HepG2 (cell line): ENCODE measurements around the gene TTC6. TPM values are rescaled to one million over a fixed set of nuclear protein-coding genes. Genes with fewer than 3 reads are reported as not detected.
A peak's percentile ranks its signal among the peaks of the same experiment; 100 is the strongest.

Source experiments
- ATAC-seq: fragments of 200-7000 bp; cut with Tn5 transposase; 3 replicates; pipeline ENCODE4 v1.9.1; 2020; ENCODE audit warnings: mild to moderate bottlenecking, moderate library complexity
- BruUV-seq: library from RNA; stranded (reverse); fragments of 400-500 nt; replicated peaks from 2 replicates; lab custom pipeline; 2021; lab: Mats Ljungman, UMichigan
- CTCF ChIA-PET: fragments of 300-600 bp; formaldehyde crosslinking; extraction: SDS; loops from one replicate; lab custom pipeline; 2021; ENCODE audit warnings: low total read pairs, inconsistent platforms, low intra/inter-chr PET ratio; lab: Yijun Ruan, JAX
- POLR2A ChIA-PET: fragments of 350-600 bp; sonication (Branson Sonifier 250); formaldehyde crosslinking; loops from one replicate; lab custom pipeline; 2020; ENCODE audit warnings: antibody characterized with exemption, inconsistent platforms; lab: Yijun Ruan, JAX
- DNase-seq: peaks from one replicate; pipeline ENCODE4 v3.0.0-alpha.2; 2015; ENCODE audit warnings: low spot score
- FAIRE-seq: peaks from 3 replicates; lab custom pipeline; 2011; peaks lifted over from hg19 to GRCh38; lab: Jason Lieb, UNC
- H2AFZ ChIP-seq: one replicate; pipeline ENCODE4 v1.6.1; 2011; ENCODE audit warnings: low read length, inconsistent platforms
- H3K27ac ChIP-seq: fragments of 300-600 bp; 3 replicates; pipeline ENCODE4 v1.8.0; 2011; ENCODE audit warnings: mixed run types, mild to moderate bottlenecking, mixed read lengths, low read length, inconsistent platforms; ENCODE audit not compliant: insufficient read depth; ENCODE audit errors: extremely low read length
- H3K27me3 ChIP-seq, 2 experiments: fragments of 200-600 bp in 1 of 2; 2 replicates in 1 of 2; 3 replicates in 1 of 2; pipeline versions ENCODE4 v1.6.0 to v1.8.0; 2011; ENCODE audit warnings: low read length in 2 of 2, mild to moderate bottlenecking in 2 of 2, moderate library complexity in 2 of 2, inconsistent platforms in 1 of 2; ENCODE audit not compliant: insufficient read depth in 2 of 2, control insufficient read depth in 1 of 2
- H3K36me3 ChIP-seq, 2 experiments: fragments of 200-600 bp in 1 of 2; replicated peaks in 1 of 2; 2 replicates in 1 of 2; 3 replicates in 1 of 2; pipeline versions ENCODE4 v1.5.1 to v1.8.0; 2011; ENCODE audit warnings: low read length in 2 of 2, inconsistent platforms in 1 of 2; ENCODE audit not compliant: insufficient read depth in 2 of 2, control insufficient read depth in 1 of 2
- H3K4me1 ChIP-seq: 2 replicates; pipeline ENCODE4 v1.5.1; 2012; ENCODE audit warnings: low read length, inconsistent platforms; ENCODE audit not compliant: insufficient read depth
- H3K4me2 ChIP-seq: 2 replicates; pipeline ENCODE4 v1.6.0; 2011; ENCODE audit warnings: low read depth, low read length, inconsistent platforms
- H3K4me3 ChIP-seq, 3 experiments: fragments of 200-600 bp in 1 of 3; sonication (generic), shearing (Covaris generic) in 1 of 3; replicated peaks in 1 of 3; 2 replicates each; pipeline ENCODE4 v1.5.1; 2011 to 2016; ENCODE audit warnings: low read length in 3 of 3, inconsistent platforms in 2 of 3, low read depth in 2 of 3, mild to moderate bottlenecking in 2 of 3, control low read depth in 1 of 3, mixed read lengths in 1 of 3; ENCODE audit not compliant: insufficient read depth in 1 of 3
- H3K79me2 ChIP-seq: one replicate; pipeline ENCODE4 v1.6.1; 2011; ENCODE audit warnings: low read length, inconsistent platforms; ENCODE audit not compliant: insufficient read depth
- H3K9ac ChIP-seq: 2 replicates; pipeline ENCODE4 v1.6.0; 2011; ENCODE audit warnings: mild to moderate bottlenecking, low read depth, low read length, inconsistent platforms; ENCODE audit not compliant: insufficient read depth
- H3K9me3 ChIP-seq: 2 replicates; pipeline ENCODE4 v1.5.1; 2012; ENCODE audit warnings: mild to moderate bottlenecking, low read length
- H4K20me1 ChIP-seq: 2 replicates; pipeline ENCODE4 v1.6.0; 2011; ENCODE audit warnings: inconsistent platforms, mild to moderate bottlenecking, low read length, moderate library complexity; ENCODE audit not compliant: insufficient read depth
- HNF4A ChIP-seq: sonication (generic); formaldehyde crosslinking; IDR thresholded peaks from 2 replicates; pipeline ENCODE4 v1.4.0; 2020; ENCODE audit warnings: missing genetic modification reagents
- KDM3A ChIP-seq: IDR thresholded peaks from 2 replicates; pipeline ENCODE4 v1.6.1; 2018; ENCODE audit warnings: low read depth, missing compliant biosample characterization
- KLF6 ChIP-seq: IDR thresholded peaks from 2 replicates; pipeline ENCODE4 v1.8.0; 2016; ENCODE audit warnings: missing biosample characterization, missing genetic modification reagents
- PHB2 ChIP-seq: fragments of 450-650 bp; IDR thresholded peaks from 2 replicates; pipeline ENCODE4 v1.6.1; 2018; ENCODE audit not compliant: partially characterized antibody
- RBM39 ChIP-seq: fragments of 200-400 bp; formaldehyde crosslinking; IDR thresholded peaks from one replicate; pipeline ENCODE4 v1.6.1; 2018; ENCODE audit warnings: antibody characterized with exemption, mild to moderate bottlenecking, low read depth, low read length; ENCODE audit not compliant: poor library complexity, severe bottlenecking
- RFX1 ChIP-seq: fragments of 450-650 bp; IDR thresholded peaks from 2 replicates; pipeline ENCODE4 v1.6.1; 2017
- SP140L ChIP-seq: sonication (generic); formaldehyde crosslinking; IDR thresholded peaks from 2 replicates; pipeline ENCODE4 v1.4.0; 2020; ENCODE audit warnings: missing genetic modification reagents, borderline replicate concordance
- ZFYVE20 ChIP-seq: sonication (generic); formaldehyde crosslinking; IDR thresholded peaks from 2 replicates; pipeline ENCODE4 v1.8.0; 2023; ENCODE audit warnings: low read depth, mild to moderate bottlenecking, moderate library complexity, missing genetic modification reagents, borderline replicate concordance
- ZNF776 ChIP-seq: sonication (generic); formaldehyde crosslinking; IDR thresholded peaks from 2 replicates; pipeline ENCODE4 v1.4.0; 2020; ENCODE audit warnings: mild to moderate bottlenecking, missing genetic modification reagents
- ZNF782 ChIP-seq: sonication (generic); formaldehyde crosslinking; IDR thresholded peaks from 2 replicates; pipeline ENCODE4 v1.4.0; 2020; ENCODE audit warnings: missing genetic modification reagents, mild to moderate bottlenecking, borderline replicate concordance
- WGBS: methylation state at CpG from one replicate; pipeline ENCODE4 v1.1.6; 2017; ENCODE audit warnings: low lambda C conversion rate; 5-methylcytosine and 5-hydroxymethylcytosine counted together
- in situ Hi-C: cut with HindIII; loops from 2 replicates; pipeline ENCODE4 v1.10.0; 2017; ENCODE audit warnings: low pct_unique_long_range_greater_than_20kb; ENCODE audit not compliant: extremely low pct_ligation_motif_present
- intact Hi-C: fragments of 100-400 bp; cut with micrococcal nuclease; formaldehyde crosslinking; loops from one replicate; pipeline ENCODE4 v1.10.0; 2022; ENCODE audit not compliant: unreplicated experiment
- polyA plus RNA-seq, 8 experiments: library from polyadenylated mRNA; depleted of rRNA in 3 of 8; stranded (reverse) in 7 of 8; unstranded in 1 of 8; fragments of >200 nt; fragmentation: Illumina TruSeq in 4 of 8; extraction: Trizol in 4 of 8; gene quantifications; 2 replicates each; pipeline versions ENCODE4 v1.2.1 to v1.2.3, GENCODE V29; 2011 to 2016; ENCODE audit warnings: low read depth in 4 of 8, missing spikeins in 1 of 8, mixed read lengths in 1 of 8; ENCODE audit not compliant: insufficient read depth in 1 of 8
- total RNA-seq, 5 experiments: library from RNA; depleted of rRNA; stranded (reverse); fragments of >200 nt; fragmentation: Illumina TruSeq; extraction: Trizol; gene quantifications; 2 replicates each; pipeline ENCODE4 v1.2.3, GENCODE V29; 2016; ENCODE audit warnings: low read depth in 1 of 5
- TF ChIP-seq, protein P1 (sequence below), 2 experiments: sonication (generic) in 1 of 2; formaldehyde crosslinking in 1 of 2; IDR thresholded peaks; 2 replicates each; pipeline versions ENCODE4 v1.6.1 to v1.9.0; 2014 to 2022; ENCODE audit warnings: antibody characterized with exemption in 1 of 2, borderline replicate concordance in 1 of 2, inconsistent platforms in 1 of 2, low read depth in 1 of 2, missing genetic modification reagents in 1 of 2
- TF ChIP-seq, protein P2 (sequence below): sonication (generic); formaldehyde crosslinking; IDR thresholded peaks from 2 replicates; pipeline ENCODE4 v1.5.0; 2020; ENCODE audit warnings: missing genetic modification reagents

TTC6 gene
- total and polyA plus RNA-seq, 2 of the 13 experiments (the other 11 are each of a cell fraction or from before 2014, with no cell fraction given): 9.3 to 27.4 TPM

DNA sequence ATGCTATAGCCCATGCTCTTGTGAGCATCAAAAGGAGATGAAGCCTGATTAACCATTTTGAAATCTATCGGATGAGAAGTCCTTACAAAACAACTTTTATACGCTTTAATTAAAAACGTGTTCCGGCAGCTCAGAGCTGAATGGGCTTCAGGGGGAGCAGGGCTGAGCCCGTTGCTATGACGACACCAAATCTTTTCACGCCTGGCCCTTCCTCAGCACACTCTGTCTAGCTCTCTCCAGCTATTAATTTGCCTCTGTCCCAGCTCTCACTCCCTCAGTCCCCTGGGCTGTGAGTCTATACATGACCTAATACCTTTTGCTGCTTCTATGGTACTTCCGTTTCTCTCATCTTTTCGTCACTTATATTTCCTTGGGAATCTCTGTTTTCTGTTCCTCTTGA is 16.2 kb upstream of the TTC6 start:
- TF ChIP-seq RFX1 (peak; percentile 65; the same call in 1 of the 2 replicates), ZNF782 (no peak)
- TF ChIP-seq, all 625 proteins: peak for 1
- 79% methylated on average over 9 of the region's 9 CpGs for WGBS

DNA sequence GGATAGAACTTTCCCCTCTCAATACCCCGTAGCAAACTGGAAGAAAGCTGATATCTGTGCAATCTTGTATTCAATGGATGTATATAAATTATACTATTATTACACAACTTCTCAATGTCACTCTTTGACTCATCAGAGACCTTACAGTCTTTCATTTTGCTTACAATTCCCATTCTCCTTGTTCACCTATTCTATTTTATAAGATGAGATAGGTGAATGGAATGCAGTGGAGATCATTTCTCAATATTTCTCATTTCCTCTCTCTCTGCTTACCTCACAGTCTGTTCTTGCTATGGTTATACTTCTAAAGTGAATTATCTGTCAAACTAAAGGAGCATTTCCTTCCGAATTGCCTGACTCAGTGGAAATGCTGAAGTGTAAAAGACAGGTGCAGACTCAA is 15.3 kb upstream of the TTC6 start:
- Histone ChIP-seq H3K27me3 (no peaks in the 10 kb centered on the region), H3K9ac (no peak overlapping the region), H4K20me1 (no peaks in the 10 kb centered on the region), H3K27ac (no peak overlapping the region), H3K4me3 (no peak overlapping the region), H2AFZ (no peak overlapping the region), H3K4me2 (no peak overlapping the region), H3K4me1 (0 out of 2 replicates have a peak, but pooled peaks cover 7% of the 10 kb centered on the region), H3K36me3 (no peaks in the 10 kb centered on the region), H3K79me2 (no peaks in the 10 kb centered on the region), H3K9me3 (no peaks in the 10 kb centered on the region)
- WGBS: 81% methylated on average over 2 of the region's 2 CpGs
- FAIRE-seq (no peak), ATAC-seq (no peak), DNase-seq (no peak)
- CTCF ChIA-PET: no interaction called here
- POLR2A ChIA-PET: no interaction called here
- in situ Hi-C loops: no loop called here
- intact Hi-C loops: no loop called here
- BruUV-seq: no TSS peak
- TF ChIP-seq ZFYVE20 (CRISPR knock-in tag) (no peak), ZNF776 (no peak), HNF4A (CRISPR knock-in tag) (no peak), RBM39 (no peak), KLF6 (CRISPR knock-in tag) (no peak), PHB2 (no peak), KDM3A (CRISPR knock-in tag) (no peak), SP140L (CRISPR knock-in tag) (no peak)
- TF ChIP-seq, protein P1, sequence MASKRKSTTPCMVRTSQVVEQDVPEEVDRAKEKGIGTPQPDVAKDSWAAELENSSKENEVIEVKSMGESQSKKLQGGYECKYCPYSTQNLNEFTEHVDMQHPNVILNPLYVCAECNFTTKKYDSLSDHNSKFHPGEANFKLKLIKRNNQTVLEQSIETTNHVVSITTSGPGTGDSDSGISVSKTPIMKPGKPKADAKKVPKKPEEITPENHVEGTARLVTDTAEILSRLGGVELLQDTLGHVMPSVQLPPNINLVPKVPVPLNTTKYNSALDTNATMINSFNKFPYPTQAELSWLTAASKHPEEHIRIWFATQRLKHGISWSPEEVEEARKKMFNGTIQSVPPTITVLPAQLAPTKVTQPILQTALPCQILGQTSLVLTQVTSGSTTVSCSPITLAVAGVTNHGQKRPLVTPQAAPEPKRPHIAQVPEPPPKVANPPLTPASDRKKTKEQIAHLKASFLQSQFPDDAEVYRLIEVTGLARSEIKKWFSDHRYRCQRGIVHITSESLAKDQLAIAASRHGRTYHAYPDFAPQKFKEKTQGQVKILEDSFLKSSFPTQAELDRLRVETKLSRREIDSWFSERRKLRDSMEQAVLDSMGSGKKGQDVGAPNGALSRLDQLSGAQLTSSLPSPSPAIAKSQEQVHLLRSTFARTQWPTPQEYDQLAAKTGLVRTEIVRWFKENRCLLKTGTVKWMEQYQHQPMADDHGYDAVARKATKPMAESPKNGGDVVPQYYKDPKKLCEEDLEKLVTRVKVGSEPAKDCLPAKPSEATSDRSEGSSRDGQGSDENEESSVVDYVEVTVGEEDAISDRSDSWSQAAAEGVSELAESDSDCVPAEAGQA (IDR thresholded peaks at IDR 0.05; ENCODE audit: low read depth): no peak
- TF ChIP-seq, protein P1 (CRISPR knock-in tag; IDR thresholded peaks at IDR 0.05; ENCODE audit: borderline replicate concordance): no peak
- TF ChIP-seq, protein P2, sequence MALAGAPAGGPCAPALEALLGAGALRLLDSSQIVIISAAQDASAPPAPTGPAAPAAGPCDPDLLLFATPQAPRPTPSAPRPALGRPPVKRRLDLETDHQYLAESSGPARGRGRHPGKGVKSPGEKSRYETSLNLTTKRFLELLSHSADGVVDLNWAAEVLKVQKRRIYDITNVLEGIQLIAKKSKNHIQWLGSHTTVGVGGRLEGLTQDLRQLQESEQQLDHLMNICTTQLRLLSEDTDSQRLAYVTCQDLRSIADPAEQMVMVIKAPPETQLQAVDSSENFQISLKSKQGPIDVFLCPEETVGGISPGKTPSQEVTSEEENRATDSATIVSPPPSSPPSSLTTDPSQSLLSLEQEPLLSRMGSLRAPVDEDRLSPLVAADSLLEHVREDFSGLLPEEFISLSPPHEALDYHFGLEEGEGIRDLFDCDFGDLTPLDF (CRISPR knock-in tag): no peak

More for the DNA sequence above, 16.2 kb upstream of the TTC6 start:
- 0 out of 2 replicates have a peak, but pooled peaks cover 7% of the 10 kb centered on the region for H3K4me1 ChIP-seq
- ChIA-PET POLR2A (no interaction called here), CTCF (no interaction called here)
- no TSS peak for BruUV-seq
- no peaks in the 10 kb centered on the region for H3K79me2 ChIP-seq
- H3K9ac ChIP-seq: no peak overlapping the region
- H3K36me3 ChIP-seq: no peaks in the 10 kb centered on the region
- H3K27ac ChIP-seq: no peak overlapping the region
- H3K9me3 ChIP-seq: no peaks in the 10 kb centered on the region
- H3K4me3 ChIP-seq: no peak overlapping the region
- H2AFZ ChIP-seq: no peak overlapping the region
- no peak for ATAC-seq
- intact Hi-C loops (no loop called here), in situ Hi-C loops (no loop called here)
- no peak for FAIRE-seq
- H3K27me3 ChIP-seq: no peaks in the 10 kb centered on the region
- no peak for DNase-seq
- H3K4me2 ChIP-seq: no peak overlapping the region
- H4K20me1 ChIP-seq: no peaks in the 10 kb centered on the region
